ENCODE data around the gene NINL. TPM values are rescaled to one million over a fixed set of nuclear protein-coding genes. Genes with fewer than 3 reads are reported as not detected.
"Not testable (repeated sequence)": the region's sequence is repeated elsewhere in the genome, so short reads cannot be mapped to it uniquely, and the experiment has no call there.

NINL gene
- total RNA-seq, 1 experiment from 2014 or later: not detected

GRCh38 chr20:25592135-25592852, 7.0 kb upstream of the NINL start:
- no peak for DNase-seq (ENCODE audit: low spot score)

GRCh38 chr20:25590778-25591177, 5.4 kb upstream of the NINL start:
- not testable (repeated sequence) for DNase-seq (ENCODE audit: low spot score)

- DNase-seq (ENCODE audit: low spot score): no peak
These were observed 3.2 kb upstream of the NINL start for GRCh38 chr20:25588491-25588890.

- DNase-seq (ENCODE audit: low spot score): no peak
These were observed 2.2 kb upstream of the NINL start for GRCh38 chr20:25587536-25587935.

GRCh38 chr20:25586877-25587276, 1.5 kb upstream of the NINL start:
- DNase-seq (ENCODE audit: low spot score): no peak

GRCh38 chr20:25583607-25584006, 1.7 kb downstream of the NINL start:
- not testable (repeated sequence) for DNase-seq (ENCODE audit: low spot score)

- no peak for DNase-seq (ENCODE audit: low spot score)
These were observed 4.6 kb downstream of the NINL start for GRCh38 chr20:25580711-25581110.

- DNase-seq (ENCODE audit: low spot score): no peak
These were observed 6.1 kb downstream of the NINL start for GRCh38 chr20:25579081-25579770.

- no peak for DNase-seq (ENCODE audit: low spot score)
These were observed 8.4 kb downstream of the NINL start for GRCh38 chr20:25576783-25577530.

GRCh38 chr20:25574411-25574810, 10.9 kb downstream of the NINL start:
- DNase-seq (ENCODE audit: low spot score): peak; percentile 62

GRCh38 chr20:25573288-25574251, 11.8 kb downstream of the NINL start:
- DNase-seq (ENCODE audit: low spot score): no peak

- no peak for DNase-seq (ENCODE audit: low spot score)
These were observed 13.5 kb downstream of the NINL start for GRCh38 chr20:25571817-25572216.

GRCh38 chr20:25571240-25571639, 14.1 kb downstream of the NINL start:
- DNase-seq (ENCODE audit: low spot score): no peak

- DNase-seq (ENCODE audit: low spot score): no peak
These were observed 15.2 kb downstream of the NINL start for GRCh38 chr20:25570148-25570530.

- no peak for DNase-seq (ENCODE audit: low spot score)
These were observed 18.0 kb downstream of the NINL start for GRCh38 chr20:25567286-25567685.

GRCh38 chr20:25566821-25567220, 18.5 kb downstream of the NINL start:
- no peak for DNase-seq (ENCODE audit: low spot score)

GRCh38 chr20:25565578-25566157, 19.7 kb downstream of the NINL start:
- DNase-seq (ENCODE audit: low spot score): no peak

- DNase-seq (ENCODE audit: low spot score): no peak
These were observed 21.5 kb downstream of the NINL start for GRCh38 chr20:25563876-25564275.

GRCh38 chr20:25563362-25563761, 22.0 kb downstream of the NINL start:
- no peak for DNase-seq (ENCODE audit: low spot score)

- DNase-seq (ENCODE audit: low spot score): not testable (repeated sequence)
These were observed 23.6 kb downstream of the NINL start for GRCh38 chr20:25561771-25562170.

- DNase-seq (ENCODE audit: low spot score): no peak
These were observed 31.5 kb downstream of the NINL start for GRCh38 chr20:25553819-25554296.
